MM.1S (cell line): ENCODE measurements around the gene SEC61A1.

ENCODE experiments used
- DNase-seq: peaks from one replicate; pipeline ENCODE4 v3.0.0-alpha.2; 2015
- H2AFZ ChIP-seq: fragments of 300-600 bp; sonication (generic); 2 replicates; pipeline ENCODE4 v1.6.0; 2016; ENCODE audit warnings: antibody characterized with exemption, low read length
- H3F3A ChIP-seq: fragments of 300-600 bp; sonication (generic); 2 replicates; pipeline ENCODE4 v1.6.1; 2016; ENCODE audit warnings: mild to moderate bottlenecking, antibody characterized with exemption, low read length, moderate library complexity, mixed read lengths; ENCODE audit not compliant: insufficient read depth
- H3K27ac ChIP-seq: fragments of 300-600 bp; sonication (generic); 2 replicates; pipeline ENCODE4 v1.5.1; 2016; ENCODE audit warnings: mild to moderate bottlenecking, low read length
- H3K27me3 ChIP-seq: fragments of 300-600 bp; sonication (generic); replicated peaks from 2 replicates; pipeline ENCODE4 v1.6.0; 2016; ENCODE audit warnings: low read length; ENCODE audit not compliant: insufficient read depth
- H3K36me3 ChIP-seq: fragments of 300-600 bp; sonication (generic); replicated peaks from 2 replicates; pipeline ENCODE4 v1.6.1; 2016; ENCODE audit warnings: mild to moderate bottlenecking, low read length, mixed read lengths; ENCODE audit not compliant: insufficient read depth
- H3K4me1 ChIP-seq: fragments of 300-600 bp; sonication (generic); 2 replicates; pipeline ENCODE4 v1.6.1; 2016; ENCODE audit warnings: low read length, mixed read lengths
- H3K4me2 ChIP-seq: fragments of 300-600 bp; sonication (generic); 2 replicates; pipeline ENCODE4 v1.6.0; 2016; ENCODE audit warnings: low read depth, low read length
- H3K4me3 ChIP-seq: fragments of 300-600 bp; sonication (generic); 2 replicates; pipeline ENCODE4 v1.5.1; 2016; ENCODE audit warnings: low read length, mixed read lengths
- H3K79me2 ChIP-seq: fragments of 300-600 bp; sonication (generic); 2 replicates; pipeline ENCODE4 v1.6.1; 2016; ENCODE audit warnings: mixed run types, low read length, mixed read lengths
- H3K9ac ChIP-seq: fragments of 300-600 bp; sonication (generic); 2 replicates; pipeline ENCODE4 v1.6.1; 2016; ENCODE audit warnings: low read length, mixed read lengths
- H3K9me2 ChIP-seq: fragments of 300-600 bp; sonication (generic); replicated peaks from 2 replicates; pipeline ENCODE4 v1.6.1; 2016; ENCODE audit warnings: mild to moderate bottlenecking, low read length, mixed read lengths; ENCODE audit not compliant: insufficient read depth
- H3K9me3 ChIP-seq: fragments of 300-600 bp; sonication (generic); replicated peaks from 2 replicates; pipeline ENCODE4 v1.6.1; 2016; ENCODE audit warnings: mild to moderate bottlenecking, low read length, mixed read lengths; ENCODE audit not compliant: insufficient read depth
- H4K20me1 ChIP-seq: fragments of 300-600 bp; sonication (generic); 2 replicates; pipeline ENCODE4 v1.6.1; 2016; ENCODE audit warnings: mild to moderate bottlenecking, low read length, moderate library complexity, mixed read lengths; ENCODE audit not compliant: insufficient read depth
- EZH2 ChIP-seq: fragments of 300-600 bp; sonication (generic); optimal IDR thresholded peaks from 2 replicates; pipeline ENCODE3; 2017; ENCODE audit warnings: low read depth, mild to moderate bottlenecking, antibody characterized with exemption, low read length, mixed read lengths
- EZH2phosphoT487 ChIP-seq: fragments of 300-600 bp; sonication (generic); IDR thresholded peaks from 2 replicates; pipeline ENCODE4 v1.6.1; 2018; ENCODE audit warnings: antibody characterized with exemption, low read length
- TF ChIP-seq, protein P1 (sequence below): fragments of 300-600 bp; sonication (generic); IDR thresholded peaks from 2 replicates; pipeline ENCODE4 v1.5.1; 2016; ENCODE audit warnings: antibody characterized with exemption, low read length, mixed read lengths

SEC61A1 gene

DNA sequence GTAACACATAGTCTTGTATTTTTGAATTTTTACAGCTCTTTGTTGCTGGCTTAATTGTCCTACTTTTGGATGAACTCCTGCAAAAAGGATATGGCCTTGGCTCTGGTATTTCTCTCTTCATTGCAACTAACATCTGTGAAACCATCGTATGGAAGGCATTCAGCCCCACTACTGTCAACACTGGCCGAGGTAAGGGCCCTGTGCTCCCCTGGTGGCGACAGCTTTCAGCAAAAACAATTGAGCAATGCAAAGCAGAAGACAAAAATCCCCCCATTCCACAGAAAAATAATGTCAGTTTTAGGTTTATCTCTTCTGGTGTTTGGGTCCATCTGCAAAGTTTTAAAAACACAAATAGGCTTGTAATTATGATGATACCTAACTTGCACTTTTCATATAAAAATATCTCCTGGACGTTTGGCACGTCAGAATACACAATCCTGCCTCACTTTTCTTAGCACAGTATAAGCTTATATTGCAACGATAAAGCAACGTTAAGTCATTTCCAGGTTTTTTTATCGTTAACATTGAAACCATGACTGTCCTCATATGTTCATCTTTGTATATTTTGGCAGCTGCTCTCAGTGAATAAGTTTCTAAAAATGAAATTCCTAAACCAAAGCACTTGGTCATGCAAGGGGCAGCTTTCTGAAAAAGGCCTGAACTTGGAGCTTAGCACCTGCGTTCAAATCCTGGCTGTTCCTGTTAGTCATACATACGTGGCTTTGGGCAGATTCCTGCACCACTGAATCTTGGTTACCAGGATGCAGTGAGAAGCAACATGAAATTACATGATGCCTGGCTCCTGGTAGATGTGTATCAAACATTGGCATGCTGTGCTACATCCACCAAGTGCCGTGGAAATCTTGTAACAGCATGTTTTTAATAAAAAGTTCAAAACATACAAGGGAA lies 8.5 kb downstream of the SEC61A1 start:
- Histone ChIP-seq H3K36me3 (peaks cover 45% of the 10 kb centered on the region), H3K9ac (no peak overlapping the region), H3K79me2 (peaks cover 92% of the 10 kb centered on the region), H2AFZ (no peak overlapping the region), H3K27me3 (no peaks in the 10 kb centered on the region), H3F3A (peaks cover 10% of the 10 kb centered on the region), H3K4me3 (no peak overlapping the region), H4K20me1 (peaks cover 32% of the 10 kb centered on the region), H3K27ac (no peak overlapping the region), H3K9me2 (no peaks in the 10 kb centered on the region), H3K4me2 (no peak overlapping the region), H3K4me1 (no peaks in the 10 kb centered on the region), H3K9me3 (no peaks in the 10 kb centered on the region)
- TF ChIP-seq, protein P1, sequence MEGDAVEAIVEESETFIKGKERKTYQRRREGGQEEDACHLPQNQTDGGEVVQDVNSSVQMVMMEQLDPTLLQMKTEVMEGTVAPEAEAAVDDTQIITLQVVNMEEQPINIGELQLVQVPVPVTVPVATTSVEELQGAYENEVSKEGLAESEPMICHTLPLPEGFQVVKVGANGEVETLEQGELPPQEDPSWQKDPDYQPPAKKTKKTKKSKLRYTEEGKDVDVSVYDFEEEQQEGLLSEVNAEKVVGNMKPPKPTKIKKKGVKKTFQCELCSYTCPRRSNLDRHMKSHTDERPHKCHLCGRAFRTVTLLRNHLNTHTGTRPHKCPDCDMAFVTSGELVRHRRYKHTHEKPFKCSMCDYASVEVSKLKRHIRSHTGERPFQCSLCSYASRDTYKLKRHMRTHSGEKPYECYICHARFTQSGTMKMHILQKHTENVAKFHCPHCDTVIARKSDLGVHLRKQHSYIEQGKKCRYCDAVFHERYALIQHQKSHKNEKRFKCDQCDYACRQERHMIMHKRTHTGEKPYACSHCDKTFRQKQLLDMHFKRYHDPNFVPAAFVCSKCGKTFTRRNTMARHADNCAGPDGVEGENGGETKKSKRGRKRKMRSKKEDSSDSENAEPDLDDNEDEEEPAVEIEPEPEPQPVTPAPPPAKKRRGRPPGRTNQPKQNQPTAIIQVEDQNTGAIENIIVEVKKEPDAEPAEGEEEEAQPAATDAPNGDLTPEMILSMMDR: no peak
- TF ChIP-seq EZH2: no peak
- no peak for DNase-seq

DNA sequence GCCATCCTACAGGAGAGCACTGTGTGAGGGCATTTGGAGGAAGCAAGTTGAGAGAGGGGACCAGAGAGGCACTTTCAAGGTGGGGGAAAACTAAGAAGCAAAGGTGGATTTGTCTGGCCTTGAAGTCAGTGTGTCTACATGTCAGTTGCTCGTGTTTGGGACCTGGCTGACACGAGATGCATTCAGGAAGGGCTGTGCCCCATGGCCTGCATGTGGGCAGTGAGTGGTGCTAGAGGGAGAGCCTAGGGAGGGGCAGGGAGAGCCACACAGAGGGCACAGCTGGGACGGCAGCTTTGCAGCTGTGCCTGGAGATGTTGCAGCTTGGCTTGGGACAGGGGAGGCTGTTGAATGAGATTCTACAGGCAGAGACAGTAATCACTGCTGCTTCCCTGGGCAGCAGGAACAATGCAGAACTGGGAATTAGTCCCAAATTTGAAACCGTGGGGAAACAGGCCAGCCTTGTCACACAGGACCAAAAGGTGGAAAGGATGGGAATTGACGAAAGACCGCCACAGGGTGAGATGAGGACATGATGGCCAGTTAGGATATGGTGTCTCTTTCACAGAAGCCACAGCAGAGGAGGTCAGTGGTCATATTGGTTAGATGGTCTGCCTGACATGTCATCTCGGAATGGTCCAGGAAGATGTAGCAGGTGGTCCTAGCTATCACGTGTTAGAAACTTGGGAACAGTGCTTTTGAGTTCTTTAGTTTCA lies 10.0 kb downstream of the SEC61A1 start:
- TF ChIP-seq EZH2phosphoT487 (no peak), EZH2 (no peak)
- TF ChIP-seq, protein P1: no peak
- Histone ChIP-seq H3K4me3 (no peak overlapping the region), H3K79me2 (peaks cover 93% of the 10 kb centered on the region), H3K27me3 (no peaks in the 10 kb centered on the region), H3K9me3 (no peaks in the 10 kb centered on the region), H3K36me3 (peaks cover 46% of the 10 kb centered on the region), H3K4me2 (no peak overlapping the region), H3K9ac (no peak overlapping the region), H3F3A (peaks cover 10% of the 10 kb centered on the region), H3K9me2 (no peaks in the 10 kb centered on the region), H3K27ac (no peak overlapping the region), H2AFZ (no peak overlapping the region), H3K4me1 (no peaks in the 10 kb centered on the region), H4K20me1 (peaks cover 27% of the 10 kb centered on the region; the same call in 1 of the 2 replicates)
- no peak for DNase-seq

DNA sequence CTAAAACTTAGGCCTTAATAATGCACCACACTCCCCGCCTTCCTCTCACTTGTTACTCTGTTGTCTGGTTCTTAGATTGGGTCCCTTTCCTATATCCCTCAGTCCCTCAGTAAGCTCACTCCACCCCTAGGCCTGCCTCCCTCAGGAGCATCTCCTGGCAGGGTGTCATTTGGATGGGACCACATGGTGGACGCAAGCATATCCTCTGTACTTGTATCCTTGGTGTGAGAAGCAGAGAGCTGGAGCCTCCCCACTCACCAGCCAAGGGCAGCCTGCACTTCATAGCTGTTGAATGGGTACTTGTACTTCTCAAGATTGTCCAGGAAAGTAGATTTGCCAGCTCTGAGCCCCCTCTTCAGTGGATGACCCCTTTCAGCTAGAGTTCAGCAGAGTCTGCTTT lies 11.6 kb downstream of the SEC61A1 start:
- Histone ChIP-seq H3K9me3 (no peaks in the 10 kb centered on the region), H2AFZ (no peak overlapping the region), H3K4me2 (no peak overlapping the region), H3K9me2 (no peaks in the 10 kb centered on the region), H3F3A (peaks cover 10% of the 10 kb centered on the region), H3K27ac (no peak overlapping the region), H3K4me3 (no peak overlapping the region), H3K4me1 (no peaks in the 10 kb centered on the region), H3K9ac (no peak overlapping the region), H3K36me3 (peaks cover 61% of the 10 kb centered on the region), H3K27me3 (no peaks in the 10 kb centered on the region), H3K79me2 (peaks cover 97% of the 10 kb centered on the region), H4K20me1 (peaks cover 31% of the 10 kb centered on the region; the same call in 1 of the 2 replicates)
- TF ChIP-seq EZH2: no peak
- DNase-seq: no peak
